Measurements from ENCODE around the gene ANKS1B.

ANKS1B gene

GRCh38 chr12:99901181-99901580 is 83.6 kb downstream of the ANKS1B start:
- H3K4me1 ChIP-seq (ENCODE audit: control insufficient read depth in 2 of 2, insufficient read depth in 2 of 2, low read length in 2 of 2) = no peaks in the 10 kb centered on the region
- H3K27ac ChIP-seq (ENCODE audit: low read depth in 2 of 2, low read length in 2 of 2) = no peak overlapping the region
- no peak overlapping the region for H3K4me3 ChIP-seq (ENCODE audit: low read length in 2 of 2)
- H3K9me3 ChIP-seq (ENCODE audit: control insufficient read depth in 2 of 2, low read length in 2 of 2) = no peaks in the 10 kb centered on the region
- no peaks in the 10 kb centered on the region for H3K27me3 ChIP-seq (ENCODE audit: control insufficient read depth in 2 of 2, insufficient read depth in 2 of 2, low read length in 2 of 2)
- H3K9ac ChIP-seq (ENCODE audit: low read depth in 1 of 2, low read length in 2 of 2) = no peak overlapping the region
- no peaks in the 10 kb centered on the region for H3K36me3 ChIP-seq (ENCODE audit: control insufficient read depth in 2 of 2, insufficient read depth in 2 of 2, low read length in 2 of 2)

- Histone ChIP-seq H3K9ac (ENCODE audit: low read depth in 1 of 2, low read length in 2 of 2) (no peak overlapping the region), H3K4me3 (ENCODE audit: low read length in 2 of 2) (no peak overlapping the region), H3K9me3 (ENCODE audit: control insufficient read depth in 2 of 2, low read length in 2 of 2) (peaks cover 0 to 1% of the 10 kb centered on the region in 2 donors), H3K27ac (ENCODE audit: low read depth in 2 of 2, low read length in 2 of 2) (no peak overlapping the region), H3K36me3 (ENCODE audit: control insufficient read depth in 2 of 2, insufficient read depth in 2 of 2, low read length in 2 of 2) (no peaks in the 10 kb centered on the region), H3K27me3 (ENCODE audit: control insufficient read depth in 2 of 2, insufficient read depth in 2 of 2, low read length in 2 of 2) (no peaks in the 10 kb centered on the region), H3K4me1 (ENCODE audit: control insufficient read depth in 2 of 2, insufficient read depth in 2 of 2, low read length in 2 of 2) (no peaks in the 10 kb centered on the region)
These were observed 86.1 kb downstream of the ANKS1B start for GRCh38 chr12:99898645-99899044.

GRCh38 chr12:99879439-99879838 is 105.3 kb downstream of the ANKS1B start:
- H3K4me3 ChIP-seq (ENCODE audit: low read length in 2 of 2) = no peak overlapping the region
- H3K4me1 ChIP-seq (ENCODE audit: control insufficient read depth in 2 of 2, insufficient read depth in 2 of 2, low read length in 2 of 2) = no peaks in the 10 kb centered on the region
- no peaks in the 10 kb centered on the region for H3K36me3 ChIP-seq (ENCODE audit: control insufficient read depth in 2 of 2, insufficient read depth in 2 of 2, low read length in 2 of 2)
- H3K9ac ChIP-seq (ENCODE audit: low read depth in 1 of 2, low read length in 2 of 2) = no peak overlapping the region
- no peaks in the 10 kb centered on the region for H3K9me3 ChIP-seq (ENCODE audit: control insufficient read depth in 2 of 2, low read length in 2 of 2)
- no peaks in the 10 kb centered on the region for H3K27me3 ChIP-seq (ENCODE audit: control insufficient read depth in 2 of 2, insufficient read depth in 2 of 2, low read length in 2 of 2)
- H3K27ac ChIP-seq (ENCODE audit: low read depth in 2 of 2, low read length in 2 of 2) = no peak overlapping the region

- H3K4me3 ChIP-seq (ENCODE audit: low read length in 2 of 2) = no peak overlapping the region
- H3K4me1 ChIP-seq (ENCODE audit: control insufficient read depth in 2 of 2, insufficient read depth in 2 of 2, low read length in 2 of 2) = no peaks in the 10 kb centered on the region
- no peak overlapping the region for H3K9ac ChIP-seq (ENCODE audit: low read depth in 1 of 2, low read length in 2 of 2)
- no peaks in the 10 kb centered on the region for H3K36me3 ChIP-seq (ENCODE audit: control insufficient read depth in 2 of 2, insufficient read depth in 2 of 2, low read length in 2 of 2)
- H3K9me3 ChIP-seq (ENCODE audit: control insufficient read depth in 2 of 2, low read length in 2 of 2) = no peaks in the 10 kb centered on the region
- no peak overlapping the region for H3K27ac ChIP-seq (ENCODE audit: low read depth in 2 of 2, low read length in 2 of 2)
- no peaks in the 10 kb centered on the region for H3K27me3 ChIP-seq (ENCODE audit: control insufficient read depth in 2 of 2, insufficient read depth in 2 of 2, low read length in 2 of 2)
These were observed 109.7 kb downstream of the ANKS1B start for GRCh38 chr12:99875081-99875480.

GRCh38 chr12:99870085-99870484 is 114.7 kb downstream of the ANKS1B start:
- no peak overlapping the region for H3K27ac ChIP-seq (ENCODE audit: low read depth in 2 of 2, low read length in 2 of 2)
- no peaks in the 10 kb centered on the region for H3K36me3 ChIP-seq (ENCODE audit: control insufficient read depth in 2 of 2, insufficient read depth in 2 of 2, low read length in 2 of 2)
- no peaks in the 10 kb centered on the region for H3K4me1 ChIP-seq (ENCODE audit: control insufficient read depth in 2 of 2, insufficient read depth in 2 of 2, low read length in 2 of 2)
- no peak overlapping the region for H3K4me3 ChIP-seq (ENCODE audit: low read length in 2 of 2)
- no peaks in the 10 kb centered on the region for H3K9me3 ChIP-seq (ENCODE audit: control insufficient read depth in 2 of 2, low read length in 2 of 2)
- no peaks in the 10 kb centered on the region for H3K27me3 ChIP-seq (ENCODE audit: control insufficient read depth in 2 of 2, insufficient read depth in 2 of 2, low read length in 2 of 2)
- no peak overlapping the region for H3K9ac ChIP-seq (ENCODE audit: low read depth in 1 of 2, low read length in 2 of 2)

- Histone ChIP-seq H3K27ac (ENCODE audit: low read depth in 2 of 2, low read length in 2 of 2) (no peak overlapping the region), H3K36me3 (ENCODE audit: control insufficient read depth in 2 of 2, insufficient read depth in 2 of 2, low read length in 2 of 2) (no peaks in the 10 kb centered on the region), H3K9me3 (ENCODE audit: control insufficient read depth in 2 of 2, low read length in 2 of 2) (no peaks in the 10 kb centered on the region), H3K27me3 (ENCODE audit: control insufficient read depth in 2 of 2, insufficient read depth in 2 of 2, low read length in 2 of 2) (no peaks in the 10 kb centered on the region), H3K4me1 (ENCODE audit: control insufficient read depth in 2 of 2, insufficient read depth in 2 of 2, low read length in 2 of 2) (no peaks in the 10 kb centered on the region), H3K9ac (ENCODE audit: low read depth in 1 of 2, low read length in 2 of 2) (no peak overlapping the region), H3K4me3 (ENCODE audit: low read length in 2 of 2) (no peak overlapping the region)
These were observed 123.0 kb downstream of the ANKS1B start for GRCh38 chr12:99861731-99862130.

GRCh38 chr12:99859126-99859525 is 125.6 kb downstream of the ANKS1B start:
- no peaks in the 10 kb centered on the region for H3K27me3 ChIP-seq (ENCODE audit: control insufficient read depth in 2 of 2, insufficient read depth in 2 of 2, low read length in 2 of 2)
- H3K4me1 ChIP-seq (ENCODE audit: control insufficient read depth in 2 of 2, insufficient read depth in 2 of 2, low read length in 2 of 2) = no peaks in the 10 kb centered on the region
- H3K4me3 ChIP-seq (ENCODE audit: low read length in 2 of 2) = no peak overlapping the region
- no peak overlapping the region for H3K9ac ChIP-seq (ENCODE audit: low read depth in 1 of 2, low read length in 2 of 2)
- H3K36me3 ChIP-seq (ENCODE audit: control insufficient read depth in 2 of 2, insufficient read depth in 2 of 2, low read length in 2 of 2) = no peaks in the 10 kb centered on the region
- H3K9me3 ChIP-seq (ENCODE audit: control insufficient read depth in 2 of 2, low read length in 2 of 2) = no peaks in the 10 kb centered on the region
- H3K27ac ChIP-seq (ENCODE audit: low read depth in 2 of 2, low read length in 2 of 2) = no peak overlapping the region

GRCh38 chr12:99852666-99853065 is 132.1 kb downstream of the ANKS1B start:
- Histone ChIP-seq H3K36me3 (ENCODE audit: control insufficient read depth in 2 of 2, insufficient read depth in 2 of 2, low read length in 2 of 2) (no peaks in the 10 kb centered on the region), H3K4me3 (ENCODE audit: low read length in 2 of 2) (no peak overlapping the region), H3K27ac (ENCODE audit: low read depth in 2 of 2, low read length in 2 of 2) (no peak overlapping the region), H3K9me3 (ENCODE audit: control insufficient read depth in 2 of 2, low read length in 2 of 2) (no peaks in the 10 kb centered on the region), H3K9ac (ENCODE audit: low read depth in 1 of 2, low read length in 2 of 2) (no peak overlapping the region), H3K4me1 (ENCODE audit: control insufficient read depth in 2 of 2, insufficient read depth in 2 of 2, low read length in 2 of 2) (no peaks in the 10 kb centered on the region), H3K27me3 (ENCODE audit: control insufficient read depth in 2 of 2, insufficient read depth in 2 of 2, low read length in 2 of 2) (no peaks in the 10 kb centered on the region)

GRCh38 chr12:99847936-99848335 is 136.8 kb downstream of the ANKS1B start:
- Histone ChIP-seq H3K36me3 (ENCODE audit: control insufficient read depth in 2 of 2, insufficient read depth in 2 of 2, low read length in 2 of 2) (no peaks in the 10 kb centered on the region), H3K27me3 (ENCODE audit: control insufficient read depth in 2 of 2, insufficient read depth in 2 of 2, low read length in 2 of 2) (no peaks in the 10 kb centered on the region), H3K4me1 (ENCODE audit: control insufficient read depth in 2 of 2, insufficient read depth in 2 of 2, low read length in 2 of 2) (no peaks in the 10 kb centered on the region), H3K27ac (ENCODE audit: low read depth in 2 of 2, low read length in 2 of 2) (no peak overlapping the region), H3K9me3 (ENCODE audit: control insufficient read depth in 2 of 2, low read length in 2 of 2) (no peaks in the 10 kb centered on the region), H3K4me3 (ENCODE audit: low read length in 2 of 2) (no peak overlapping the region), H3K9ac (ENCODE audit: low read depth in 1 of 2, low read length in 2 of 2) (no peak overlapping the region)

- Histone ChIP-seq H3K4me1 (ENCODE audit: control insufficient read depth in 2 of 2, insufficient read depth in 2 of 2, low read length in 2 of 2) (no peaks in the 10 kb centered on the region), H3K9ac (ENCODE audit: low read depth in 1 of 2, low read length in 2 of 2) (no peak overlapping the region), H3K4me3 (ENCODE audit: low read length in 2 of 2) (no peak overlapping the region), H3K27me3 (ENCODE audit: control insufficient read depth in 2 of 2, insufficient read depth in 2 of 2, low read length in 2 of 2) (no peaks in the 10 kb centered on the region), H3K36me3 (ENCODE audit: control insufficient read depth in 2 of 2, insufficient read depth in 2 of 2, low read length in 2 of 2) (no peaks in the 10 kb centered on the region), H3K9me3 (ENCODE audit: control insufficient read depth in 2 of 2, low read length in 2 of 2) (no peaks in the 10 kb centered on the region), H3K27ac (ENCODE audit: low read depth in 2 of 2, low read length in 2 of 2) (no peak overlapping the region)
These were observed 150.0 kb downstream of the ANKS1B start for GRCh38 chr12:99834710-99835109.

- H3K36me3 ChIP-seq (ENCODE audit: control insufficient read depth in 2 of 2, insufficient read depth in 2 of 2, low read length in 2 of 2) = no peaks in the 10 kb centered on the region
- no peak overlapping the region for H3K9ac ChIP-seq (ENCODE audit: low read depth in 1 of 2, low read length in 2 of 2)
- no peaks in the 10 kb centered on the region for H3K27me3 ChIP-seq (ENCODE audit: control insufficient read depth in 2 of 2, insufficient read depth in 2 of 2, low read length in 2 of 2)
- no peak overlapping the region for H3K27ac ChIP-seq (ENCODE audit: low read depth in 2 of 2, low read length in 2 of 2)
- no peak overlapping the region for H3K4me3 ChIP-seq (ENCODE audit: low read length in 2 of 2)
- no peaks in the 10 kb centered on the region for H3K4me1 ChIP-seq (ENCODE audit: control insufficient read depth in 2 of 2, insufficient read depth in 2 of 2, low read length in 2 of 2)
- H3K9me3 ChIP-seq (ENCODE audit: control insufficient read depth in 2 of 2, low read length in 2 of 2) = no peaks in the 10 kb centered on the region
These were observed 151.3 kb downstream of the ANKS1B start for GRCh38 chr12:99833397-99833796.

Measured in mucosa of rectum (tissue), 2 donors.